ENCODE measurements around the gene ALX1.
"Not testable (repeated sequence)": the region's sequence is repeated elsewhere in the genome, so short reads cannot be mapped to it uniquely, and the experiment has no call there.

ALX1 gene

DNA sequence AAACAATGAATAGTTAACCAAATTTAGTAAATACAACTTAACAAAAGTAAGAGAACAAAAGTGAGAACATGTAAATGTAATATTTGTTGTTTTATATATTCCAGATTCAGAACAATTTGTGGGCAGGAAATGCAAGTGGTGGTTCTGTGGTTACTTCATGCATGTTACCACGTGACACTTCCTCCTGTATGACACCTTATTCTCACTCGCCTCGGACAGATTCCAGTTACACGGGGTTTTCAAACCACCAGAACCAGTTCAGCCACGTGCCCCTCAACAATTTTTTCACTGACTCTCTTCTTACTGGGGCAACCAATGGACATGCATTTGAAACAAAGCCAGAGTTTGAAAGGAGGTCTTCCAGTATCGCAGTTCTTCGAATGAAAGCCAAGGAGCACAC lies 21.0 kb downstream of the ALX1 start:
- DNase-seq (ENCODE audit: low spot score), result no peak

DNA sequence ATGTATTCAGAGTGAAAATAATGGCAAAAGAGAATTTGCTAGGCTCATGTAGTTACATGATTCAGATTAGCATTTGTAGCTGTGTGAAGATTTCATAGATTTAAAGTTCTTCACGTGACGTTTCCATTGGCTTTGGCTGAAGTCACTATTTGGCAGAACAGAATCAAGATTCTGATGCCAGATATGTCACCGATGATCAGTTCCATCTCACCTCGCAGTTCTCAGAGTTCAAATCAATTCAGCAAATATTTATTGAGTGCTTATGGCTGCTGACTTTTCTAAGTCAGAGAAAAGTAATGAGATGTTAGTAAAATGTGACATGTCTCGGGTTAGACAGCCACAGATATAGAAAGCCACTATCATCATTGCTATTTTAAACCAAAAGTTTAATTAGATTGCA lies 28.4 kb downstream of the ALX1 start:
- DNase-seq (ENCODE audit: low spot score), result no peak

DNA sequence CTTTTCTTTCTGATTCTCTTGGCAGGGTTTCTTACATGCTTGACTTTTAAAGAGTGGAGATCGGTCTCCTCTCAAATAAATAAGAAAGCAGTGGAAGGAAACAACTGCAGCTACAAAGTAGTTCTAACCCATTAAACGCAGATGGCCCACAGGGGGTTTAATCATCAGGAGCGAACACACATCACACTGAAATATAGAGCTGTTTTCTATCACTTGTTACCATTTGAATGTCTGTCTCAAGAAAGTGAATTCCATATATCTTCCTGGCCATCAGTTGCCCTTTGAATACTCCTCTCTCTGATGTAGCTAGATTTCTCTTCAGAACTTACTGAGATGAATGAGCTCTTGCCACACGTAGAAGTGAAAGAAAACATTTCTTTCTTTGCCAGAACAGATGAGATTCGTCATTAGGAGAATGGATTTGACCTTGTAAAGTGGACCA lies 29.1 kb downstream of the ALX1 start:
- DNase-seq (ENCODE audit: low spot score), result no peak

DNA sequence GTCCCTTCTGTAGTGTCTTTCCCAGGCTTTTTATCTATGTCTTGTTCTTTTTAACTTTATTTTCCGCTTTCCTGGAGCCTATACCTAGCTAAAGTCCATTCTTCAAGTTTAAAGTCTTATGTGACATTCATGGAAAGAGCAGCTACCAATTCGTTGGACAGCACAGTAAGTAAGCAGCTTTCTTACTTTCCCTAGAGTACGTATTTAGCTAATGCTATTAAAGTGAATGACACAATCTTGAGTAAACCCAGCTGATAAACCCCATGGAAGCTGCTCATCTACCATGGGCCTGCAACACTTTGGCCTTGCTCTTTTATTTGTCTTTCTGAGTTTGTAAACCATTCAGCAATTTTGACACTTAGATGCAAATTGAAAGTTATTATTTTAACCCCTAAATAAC lies 30.0 kb downstream of the ALX1 start:
- DNase-seq (ENCODE audit: low spot score), result no peak

DNA sequence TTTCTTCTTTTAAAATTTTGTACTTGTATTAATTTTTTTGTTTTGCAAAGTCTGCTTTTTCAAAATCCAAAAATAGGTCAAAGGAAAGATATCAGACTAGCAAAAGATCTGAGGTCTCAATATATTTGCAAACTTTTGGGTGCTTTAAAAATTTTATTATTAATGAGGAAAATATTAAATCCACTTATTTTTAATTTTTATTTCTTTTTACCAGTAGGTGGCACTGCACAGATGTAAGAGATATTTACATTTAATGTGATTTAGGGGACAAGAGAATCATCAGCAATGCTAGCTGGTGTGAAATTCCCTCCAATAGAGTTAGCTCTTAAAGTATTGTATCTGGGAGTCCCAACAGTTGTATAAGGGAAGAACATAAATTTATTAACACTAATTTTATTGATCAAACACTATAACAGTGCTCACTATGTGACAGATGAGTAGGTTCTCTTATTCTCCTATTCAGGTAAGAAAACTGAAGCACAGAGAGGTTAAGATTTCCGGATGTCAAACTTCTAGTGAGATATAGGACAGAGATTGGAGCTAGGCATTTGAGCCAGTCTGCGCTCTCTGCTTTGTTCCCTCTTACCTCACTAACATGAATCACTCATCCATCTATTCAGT lies 30.5 kb downstream of the ALX1 start:
- DNase-seq (ENCODE audit: low spot score), result no peak

DNA sequence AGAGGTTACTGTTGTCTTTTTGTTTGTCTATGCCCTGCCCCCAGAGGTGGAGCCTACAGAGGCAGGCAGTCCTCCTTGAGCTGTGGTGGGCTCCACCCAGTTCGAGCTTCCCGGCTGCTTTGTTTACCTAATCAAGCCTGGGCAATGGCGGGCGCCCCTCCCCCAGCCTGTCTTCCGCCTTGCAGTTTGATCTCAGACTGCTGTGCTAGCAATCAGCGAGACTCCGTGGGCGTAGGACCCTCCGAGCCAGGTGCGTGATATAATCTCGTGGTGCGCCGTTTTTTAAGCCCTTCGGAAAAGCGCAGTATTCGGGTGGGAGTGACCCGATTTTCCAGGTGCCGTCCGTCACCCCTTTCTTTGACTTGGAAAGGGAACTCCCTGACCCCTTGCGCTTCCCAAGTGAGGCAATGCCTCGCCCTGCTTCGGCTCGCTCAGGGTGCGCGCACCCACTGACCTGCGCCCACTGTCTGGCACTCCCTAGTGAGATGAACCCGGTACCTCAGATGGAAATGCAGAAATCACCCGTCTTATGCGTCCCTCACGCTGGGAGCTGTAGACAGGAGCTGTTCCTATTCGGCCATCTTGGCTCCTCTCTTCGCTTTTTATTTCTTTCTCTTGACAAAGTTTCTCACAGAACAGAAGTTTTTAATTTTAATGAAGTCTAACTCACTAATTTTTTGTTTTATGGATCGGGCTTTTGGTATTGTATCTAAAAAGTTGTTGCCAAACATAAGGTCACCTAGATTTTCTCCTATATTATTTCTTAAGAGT lies 38.0 kb downstream of the ALX1 start:
- not testable (repeated sequence) for DNase-seq (ENCODE audit: low spot score)

DNA sequence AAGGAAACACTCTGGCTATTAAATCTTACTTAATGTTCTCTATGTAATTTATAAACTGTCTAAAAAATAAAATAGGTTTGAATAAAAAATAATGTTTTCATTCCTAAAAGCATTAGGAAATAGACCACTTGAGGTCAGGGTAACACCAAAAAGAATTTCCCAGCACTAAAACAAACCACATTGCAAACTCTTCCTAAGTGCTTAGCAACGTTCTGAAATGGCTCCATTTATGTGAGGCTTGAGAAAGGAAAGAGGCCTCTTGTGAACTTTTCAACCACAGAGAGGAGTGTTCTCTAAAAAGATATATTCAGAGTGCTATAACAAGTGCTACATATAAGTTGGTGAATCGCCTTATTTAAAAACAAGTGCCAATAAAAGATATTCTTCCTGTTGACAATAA lies 42.7 kb downstream of the ALX1 start:
- no peak for DNase-seq (ENCODE audit: low spot score)

DNA sequence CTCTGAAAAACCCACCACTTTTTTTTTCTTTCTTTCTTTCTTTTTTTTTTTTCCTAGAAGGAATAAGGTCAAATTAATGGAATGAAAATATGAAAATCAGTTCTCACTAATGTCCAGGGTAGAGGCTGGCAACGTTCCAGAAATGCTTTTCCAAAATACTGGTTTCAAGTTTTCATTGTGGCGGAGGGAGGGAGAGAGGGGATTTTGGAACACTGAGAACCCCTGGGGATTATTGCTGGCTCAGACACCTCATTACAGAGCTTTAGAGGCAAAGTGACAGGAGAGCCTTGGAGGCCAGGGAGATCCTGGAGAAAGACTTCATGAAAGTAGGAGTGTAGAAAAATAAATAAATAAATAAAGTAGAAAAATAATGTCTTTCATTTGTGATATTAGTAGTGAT lies 45.4 kb downstream of the ALX1 start:
- no peak for DNase-seq (ENCODE audit: low spot score)

DNA sequence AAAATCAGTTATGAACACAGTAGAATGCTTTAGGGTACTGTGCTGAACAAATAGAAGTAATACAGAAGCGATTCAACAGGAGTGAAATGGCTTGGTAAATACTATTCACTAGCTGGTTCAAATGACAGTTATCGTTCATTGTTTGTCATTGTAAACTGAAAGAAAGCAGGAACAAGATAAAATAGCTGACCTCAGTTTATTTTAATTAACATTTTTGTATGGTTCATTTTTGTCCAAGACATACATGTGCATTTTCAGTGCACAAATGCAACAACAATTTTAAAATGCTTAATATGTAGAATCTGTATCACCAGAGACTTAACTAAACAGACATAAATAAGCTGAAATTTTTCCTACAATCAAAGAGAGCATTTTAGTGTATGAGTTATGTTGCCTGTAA lies 49.9 kb downstream of the ALX1 start:
- DNase-seq (ENCODE audit: low spot score), result no peak

DNA sequence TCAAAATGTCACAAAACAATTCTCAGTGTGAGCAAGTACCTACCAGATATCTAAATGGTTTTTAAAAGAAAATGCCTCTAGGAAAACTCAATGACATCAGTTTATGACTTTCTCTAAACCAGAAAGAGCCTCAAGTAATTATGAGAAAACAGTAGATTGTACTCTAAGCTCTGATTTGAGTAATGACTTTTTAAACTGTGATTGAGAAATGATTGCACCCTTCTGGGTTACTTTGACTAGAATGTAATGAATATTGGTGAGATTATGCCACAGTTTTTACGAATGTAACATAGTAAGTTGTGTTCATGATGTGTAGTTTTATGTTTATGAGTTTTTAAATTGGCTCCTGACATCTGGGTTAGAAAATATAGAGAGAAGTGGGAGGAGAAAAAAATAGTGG lies 68.8 kb downstream of the ALX1 start:
- DNase-seq (ENCODE audit: low spot score), result no peak

DNA sequence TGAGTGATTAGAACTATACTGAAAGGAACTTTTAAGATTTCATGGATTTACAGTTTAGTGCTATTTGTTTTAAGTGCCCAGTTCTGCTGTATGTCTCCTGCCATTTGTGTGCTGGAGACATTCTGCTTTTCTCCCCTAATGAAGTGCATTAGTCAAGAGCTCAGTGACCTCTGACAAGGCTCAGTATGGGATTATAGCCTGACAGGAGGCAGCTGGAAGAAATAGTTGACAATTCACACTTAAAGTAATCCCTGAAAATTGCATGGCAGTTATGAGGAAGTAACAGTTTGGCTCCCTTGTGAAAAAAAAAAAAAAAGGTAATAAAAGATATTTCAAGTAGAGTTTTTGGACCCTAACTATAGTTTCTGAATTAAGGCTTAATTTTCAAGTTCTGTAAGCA lies 70.3 kb downstream of the ALX1 start:
- no peak for DNase-seq (ENCODE audit: low spot score)

All from HuH-7.5 (cell line).